HCT116 (cell line): Measurements from ENCODE around the gene NEURL1. TPM values are rescaled to one million over a fixed set of nuclear protein-coding genes. Genes with fewer than 3 reads are reported as not detected.

Experiments
- ATAC-seq: fragments of 200-7000 bp; cut with Tn5 transposase; 2 replicates; pipeline ENCODE4 v1.9.1; 2020; ENCODE audit warnings: mild to moderate bottlenecking, moderate library complexity
- BruUV-seq: library from RNA; stranded (reverse); fragments of 400-500 nt; replicated peaks from 2 replicates; lab custom pipeline; 2021; lab: Mats Ljungman, UMichigan
- CTCF ChIA-PET: fragments of 300-600 bp; sonication (Branson Sonifier 250); formaldehyde crosslinking; loops from one replicate; lab custom pipeline; 2021; ENCODE audit warnings: antibody characterized with exemption; lab: Charles Lee
- POLR2A ChIA-PET: fragments of 300-600, 350-600 bp; sonication (Branson Sonifier 250); formaldehyde crosslinking; loops from one replicate; lab custom pipeline; 2021; ENCODE audit warnings: antibody characterized with exemption; lab: Charles Lee
- RAD21 ChIA-PET, 2 experiments: fragments of 300-600 bp; sonication (Branson Sonifier 250); formaldehyde crosslinking; loops; one replicate each; lab custom pipeline; 2023; ENCODE audit warnings: low total read pairs in 2 of 2; ENCODE audit not compliant: uncharacterized antibody in 2 of 2, unreplicated experiment in 2 of 2, low non-redundant PET in 1 of 2; lab: Charles Lee
- DNase-seq: peaks from one replicate; pipeline ENCODE4 v3.0.0-alpha.2; 2010; ENCODE audit warnings: low read depth, low spot score
- H2AFZ ChIP-seq: fragments of 200-600 bp; shearing (Covaris generic), sonication (generic); 2 replicates; pipeline ENCODE4 v1.6.1; 2017; ENCODE audit warnings: low read depth, mixed run types, mixed read lengths, antibody characterized with exemption, low read length; ENCODE audit not compliant: poor library complexity, severe bottlenecking
- H3K27ac ChIP-seq: 2 replicates; pipeline ENCODE4 v1.5.1; 2012; ENCODE audit warnings: low read depth, low read length
- H3K27me3 ChIP-seq: fragments of 200-600 bp; sonication (generic); 2 replicates; pipeline ENCODE4 v1.6.1; 2016; ENCODE audit warnings: mixed run types, low read length, mixed read lengths; ENCODE audit not compliant: insufficient read depth
- H3K36me3 ChIP-seq, 2 experiments: fragments of 200-500 bp in 1 of 2; fragments of 200-600 bp in 1 of 2; sonication (Bioruptor generic) in 1 of 2; sonication (generic) in 1 of 2; 2 replicates each; pipeline versions ENCODE4 v1.5.1 to v1.6.1; 2014 to 2016; ENCODE audit warnings: low read length in 2 of 2, inconsistent platforms in 1 of 2, mixed read lengths in 1 of 2, mixed run types in 1 of 2; ENCODE audit not compliant: insufficient read depth in 2 of 2, control insufficient read depth in 1 of 2
- H3K4me1 ChIP-seq, 2 experiments: fragments of 200-600 bp in 1 of 2; sonication (generic) in 1 of 2; 2 replicates each; pipeline versions ENCODE4 v1.5.1 to v1.6.1; 2012 to 2017; ENCODE audit warnings: low read length in 2 of 2, inconsistent platforms in 1 of 2, mild to moderate bottlenecking in 1 of 2, mixed read lengths in 1 of 2, mixed run types in 1 of 2, moderate library complexity in 1 of 2; ENCODE audit not compliant: insufficient read depth in 2 of 2, control insufficient read depth in 1 of 2
- H3K4me2 ChIP-seq: fragments of 200-600 bp; sonication (generic); 2 replicates; pipeline ENCODE4 v1.6.1; 2017; ENCODE audit warnings: mixed run types, low read length, mixed read lengths
- H3K4me3 ChIP-seq, 2 experiments: fragments of 200-600 bp in 1 of 2; sonication (generic) in 1 of 2; replicated peaks in 1 of 2; 2 replicates each; pipeline ENCODE4 v1.5.1; 2011 to 2016; ENCODE audit warnings: low read length in 2 of 2, control low read depth in 1 of 2, low read depth in 1 of 2, mild to moderate bottlenecking in 1 of 2, mixed read lengths in 1 of 2, mixed run types in 1 of 2
- H3K79me2 ChIP-seq: fragments of 200-600 bp; sonication (generic); 2 replicates; pipeline ENCODE4 v1.6.1; 2017; ENCODE audit warnings: mild to moderate bottlenecking, mixed run types, low read length, moderate library complexity, mixed read lengths; ENCODE audit not compliant: insufficient read depth
- H3K9ac ChIP-seq: fragments of 200-600 bp; sonication (generic); 2 replicates; pipeline ENCODE4 v1.6.1; 2016; ENCODE audit warnings: low read length, mixed read lengths
- H3K9me2 ChIP-seq: fragments of 200-600 bp; sonication (generic), shearing (Covaris generic); 2 replicates; pipeline ENCODE4 v1.6.1; 2017; ENCODE audit warnings: mixed run types, mild to moderate bottlenecking, moderate library complexity; ENCODE audit not compliant: insufficient read depth
- H3K9me3 ChIP-seq, 2 experiments: fragments of 200-500 bp in 1 of 2; fragments of 200-600 bp in 1 of 2; sonication (Bioruptor generic) in 1 of 2; sonication (generic) in 1 of 2; 2 replicates each; pipeline ENCODE4 v1.6.1; 2014 to 2017; ENCODE audit warnings: low read length in 2 of 2, mixed read lengths in 2 of 2, inconsistent platforms in 1 of 2, low read depth in 1 of 2, mild to moderate bottlenecking in 1 of 2, mixed run types in 1 of 2, moderate library complexity in 1 of 2; ENCODE audit not compliant: control insufficient read depth in 1 of 2, insufficient read depth in 1 of 2
- H4K20me1 ChIP-seq: fragments of 200-600 bp; sonication (generic), shearing (Covaris generic); 2 replicates; pipeline ENCODE4 v1.6.1; 2017; ENCODE audit warnings: mixed run types, mild to moderate bottlenecking, moderate library complexity; ENCODE audit not compliant: insufficient read depth
- CBX3 ChIP-seq: IDR thresholded peaks from 2 replicates; pipeline ENCODE4 v1.6.1; 2012; ENCODE audit warnings: low read depth
- EGR1 ChIP-seq: IDR thresholded peaks from 2 replicates; pipeline ENCODE4 v1.6.1; 2012; ENCODE audit warnings: low read depth
- EZH2phosphoT487 ChIP-seq: fragments of 200-600 bp; IDR thresholded peaks from 2 replicates; pipeline ENCODE4 v1.6.1; 2018; ENCODE audit warnings: antibody characterized with exemption, borderline replicate concordance
- FOSL1 ChIP-seq: IDR thresholded peaks from 2 replicates; pipeline ENCODE4 v1.6.1; 2012; ENCODE audit warnings: low read depth
- POLR2A ChIP-seq: IDR thresholded peaks from 2 replicates; pipeline ENCODE4 v1.7.0; 2011; ENCODE audit warnings: borderline replicate concordance; ENCODE audit not compliant: insufficient read depth, insufficient read length; ENCODE audit errors: extremely low read depth
- POLR2AphosphoS5 ChIP-seq: IDR thresholded peaks from 2 replicates; pipeline ENCODE4 v1.6.1; 2011; ENCODE audit warnings: mild to moderate bottlenecking, low read depth, low read length, moderate library complexity
- RAD21 ChIP-seq: IDR thresholded peaks from 2 replicates; pipeline ENCODE4 v1.6.1; 2012; ENCODE audit warnings: low read depth, mild to moderate bottlenecking
- SIN3A ChIP-seq: IDR thresholded peaks from 2 replicates; pipeline ENCODE4 v1.6.1; 2012; ENCODE audit warnings: low read depth
- SP1 ChIP-seq: IDR thresholded peaks from 2 replicates; pipeline ENCODE4 v1.6.1; 2012; ENCODE audit warnings: low read depth
- SRF ChIP-seq: IDR thresholded peaks from 2 replicates; pipeline ENCODE4 v1.6.1; 2012; ENCODE audit warnings: low read depth
- YY1 ChIP-seq: IDR thresholded peaks from 2 replicates; pipeline ENCODE4 v1.6.1; 2011; ENCODE audit warnings: low read length, low read depth, moderate library complexity, mild to moderate bottlenecking; ENCODE audit not compliant: insufficient replicate concordance; ENCODE audit errors: extremely low read depth
- ZFX ChIP-seq: fragments of 450-650 bp; IDR thresholded peaks from 2 replicates; pipeline ENCODE4 v1.6.1; 2017
- ZNF274 ChIP-seq: fragments of 200-500 bp; sonication (Bioruptor generic); IDR thresholded peaks from 2 replicates; pipeline ENCODE4 v1.6.1; 2014; ENCODE audit warnings: mild to moderate bottlenecking, low read depth, low read length, inconsistent platforms
- intact Hi-C: fragments of 100-400 bp; cut with micrococcal nuclease; formaldehyde crosslinking; loops from 2 replicates; pipeline ENCODE4 v1.10.0; 2022
- total RNA-seq: library from RNA; stranded (reverse); gene quantifications from one replicate; pipeline ENCODE4 v1.2.1, GENCODE V29; 2021; ENCODE audit not compliant: unreplicated experiment
- TF ChIP-seq, protein P1 (sequence below), 3 experiments: fragments of 200-600 bp in 1 of 3; sonication (generic) in 1 of 3; IDR thresholded peaks in 2 of 3; conservative IDR thresholded peaks in 1 of 3; 2 replicates each; pipeline ENCODE4 v1.5.1; 2012 to 2017; ENCODE audit warnings: low read depth in 2 of 3, low read length in 2 of 3, antibody characterized with exemption in 1 of 3, borderline replicate concordance in 1 of 3, control low read depth in 1 of 3, mild to moderate bottlenecking in 1 of 3, mixed read lengths in 1 of 3, mixed run types in 1 of 3, moderate library complexity in 1 of 3; ENCODE audit not compliant: insufficient read depth in 1 of 3
- TF ChIP-seq, protein P2 (sequence below): IDR thresholded peaks from 2 replicates; pipeline ENCODE4 v1.6.1; 2011; ENCODE audit warnings: mild to moderate bottlenecking, low read length, moderate library complexity; ENCODE audit not compliant: insufficient replicate concordance; ENCODE audit errors: extremely low read depth
- TF ChIP-seq, protein P3 (sequence below): IDR thresholded peaks from 2 replicates; pipeline ENCODE4 v1.6.1; 2012; ENCODE audit warnings: low read depth

Gene NEURL1
- total RNA-seq, 1 experiment from 2014 or later = 1.4 TPM

DNA sequence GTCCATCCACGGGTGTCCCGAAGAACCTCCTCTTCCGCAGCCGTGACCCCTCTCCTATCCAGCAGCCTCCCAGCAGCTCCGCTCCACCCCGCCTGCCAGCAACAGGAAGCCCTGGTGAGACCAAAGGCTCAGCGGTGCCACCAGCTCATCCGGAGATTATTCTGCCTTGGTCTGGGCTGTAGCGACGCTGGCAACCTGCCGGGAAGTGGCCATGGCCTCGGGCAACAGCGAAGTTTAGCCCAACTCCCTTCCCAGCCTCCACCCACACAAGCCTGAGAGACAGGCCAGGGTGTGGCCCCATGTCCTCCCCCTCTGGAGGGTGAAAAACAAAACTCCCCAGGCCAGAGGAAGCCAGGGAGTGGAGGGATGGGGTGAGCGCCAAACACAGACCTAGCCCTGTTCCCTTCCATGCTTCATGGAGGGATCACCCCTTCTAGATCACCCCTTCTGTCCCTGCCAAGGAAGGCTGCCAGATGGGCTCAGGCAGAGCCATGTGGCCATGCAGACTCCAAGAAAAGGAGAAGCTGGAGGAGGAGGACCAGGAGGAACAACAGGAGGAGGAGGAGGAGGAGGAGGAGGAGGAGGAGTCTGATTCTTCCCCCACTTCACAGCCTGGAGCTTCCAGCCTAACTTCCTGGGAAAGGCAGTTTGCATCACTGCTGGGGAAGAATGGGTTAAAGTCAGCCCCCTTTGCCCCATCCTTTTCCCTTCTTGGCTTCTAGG lies 42.3 kb upstream of the NEURL1 start (continued):
- no peak for TF ChIP-seq RAD21
- no peak for TF ChIP-seq CBX3
- no peak for TF ChIP-seq ZFX
- TF ChIP-seq ZNF274 = no peak

DNA sequence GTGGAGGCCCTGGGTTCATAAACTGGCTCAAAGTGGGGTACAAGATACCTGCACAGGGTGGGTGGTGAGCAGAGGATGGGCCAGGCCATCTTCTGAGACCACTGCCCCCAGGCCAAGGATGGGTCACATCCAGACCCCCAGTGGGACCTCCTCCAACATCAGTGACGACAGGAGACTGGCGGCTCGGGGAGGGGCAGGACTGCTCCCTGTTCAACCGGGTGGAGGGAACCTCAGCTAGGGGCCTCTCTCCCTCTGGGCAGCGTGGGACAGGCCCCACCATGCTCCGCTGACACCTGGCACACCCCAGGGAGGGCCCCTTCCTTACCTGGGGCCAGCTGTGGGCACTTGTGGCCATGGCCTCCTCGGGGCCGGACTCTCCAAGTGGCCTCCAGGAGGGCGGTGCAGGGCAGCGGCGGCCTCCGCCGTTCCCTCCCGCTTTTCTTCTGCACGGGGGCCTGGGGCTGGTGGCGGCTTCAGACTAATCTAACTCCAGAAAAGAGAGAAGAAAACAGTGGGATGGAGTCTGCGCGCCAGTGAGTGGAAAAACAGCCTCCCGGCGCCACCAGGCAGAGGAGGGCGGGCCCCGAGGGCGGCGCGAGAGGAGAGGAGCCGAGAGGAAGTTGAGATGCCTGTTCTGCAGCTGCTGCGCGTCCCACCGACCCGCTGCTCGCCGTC lies 41.5 kb upstream of the NEURL1 start, which contains the start of gene CALHM2:
Gene CALHM2 (minus strand): TSS at position 540 of the 675 bp plus-strand sequence. CDS start 2,429 bp downstream, outside the sequence.
- Histone ChIP-seq H4K20me1 (no peaks in the 10 kb centered on the region), H3K4me3 (peak within 1 kb of the TSS; percentile 89 to 93), H3K27me3 (no peaks in the 10 kb centered on the region), H3K27ac (peak within 1 kb of the TSS; percentile 83), H3K9me2 (no peaks in the 10 kb centered on the region), H3K79me2 (peaks cover 9% of the 10 kb centered on the region; the same call in 1 of the 2 replicates), H3K36me3 (peaks cover 15 to 22% of the 10 kb centered on the region in 2 experiments), H3K4me2 (peak within 1 kb of the TSS; percentile 99), H2AFZ (peak within 1 kb of the TSS; percentile 76), H3K9ac (peak within 1 kb of the TSS; percentile 88), H3K4me1 (peaks cover 11 to 55% of the 10 kb centered on the region in 2 experiments; a peak in 3 of 4 replicates), H3K9me3 (no peaks in the 10 kb centered on the region)
- ChIA-PET CTCF (interaction anchor here (0.9 to 2.3 kb wide), 7 partner anchors 10 to 141 kb away, joined by 3 to 13 read pairs (median 4); no protein-coding TSS in a partner anchor), RAD21 (no interaction called here), POLR2A (interaction anchor here (0.9 to 1.4 kb wide), 6 partner anchors 8 to 97 kb away, joined by 3 to 5 read pairs (median 4); no protein-coding TSS in a partner anchor)
- BruUV-seq = no TSS peak
- DNase-seq (no peak), ATAC-seq (peak; percentile 65)
- intact Hi-C loops = loop anchor here (2.0 kb wide), 1 partner anchor 31 kb away; no protein-coding TSS in a partner anchor
- TF ChIP-seq SRF (no peak), SP1 (no peak), POLR2AphosphoS5 (peak; percentile 60), SIN3A (no peak), FOSL1 (no peak), YY1 (peak; percentile 6), EGR1 (no peak), POLR2A (peak; percentile 35), EZH2phosphoT487 (no peak), CBX3 (no peak)
- TF ChIP-seq, protein P1, sequence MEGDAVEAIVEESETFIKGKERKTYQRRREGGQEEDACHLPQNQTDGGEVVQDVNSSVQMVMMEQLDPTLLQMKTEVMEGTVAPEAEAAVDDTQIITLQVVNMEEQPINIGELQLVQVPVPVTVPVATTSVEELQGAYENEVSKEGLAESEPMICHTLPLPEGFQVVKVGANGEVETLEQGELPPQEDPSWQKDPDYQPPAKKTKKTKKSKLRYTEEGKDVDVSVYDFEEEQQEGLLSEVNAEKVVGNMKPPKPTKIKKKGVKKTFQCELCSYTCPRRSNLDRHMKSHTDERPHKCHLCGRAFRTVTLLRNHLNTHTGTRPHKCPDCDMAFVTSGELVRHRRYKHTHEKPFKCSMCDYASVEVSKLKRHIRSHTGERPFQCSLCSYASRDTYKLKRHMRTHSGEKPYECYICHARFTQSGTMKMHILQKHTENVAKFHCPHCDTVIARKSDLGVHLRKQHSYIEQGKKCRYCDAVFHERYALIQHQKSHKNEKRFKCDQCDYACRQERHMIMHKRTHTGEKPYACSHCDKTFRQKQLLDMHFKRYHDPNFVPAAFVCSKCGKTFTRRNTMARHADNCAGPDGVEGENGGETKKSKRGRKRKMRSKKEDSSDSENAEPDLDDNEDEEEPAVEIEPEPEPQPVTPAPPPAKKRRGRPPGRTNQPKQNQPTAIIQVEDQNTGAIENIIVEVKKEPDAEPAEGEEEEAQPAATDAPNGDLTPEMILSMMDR (IDR thresholded peaks at IDR 0.05 in 2 of 3, conservative IDR thresholded peaks at IDR 0.05 in 1 of 3; ENCODE audit: borderline replicate concordance in 1 of 3, insufficient read depth in 1 of 3, low read depth in 2 of 3, low read length in 2 of 3) = 0 out of 6 replicates have a peak, but pooled peaks of 1 of the 3 experiments have one; percentile 10
- TF ChIP-seq, protein P2, sequence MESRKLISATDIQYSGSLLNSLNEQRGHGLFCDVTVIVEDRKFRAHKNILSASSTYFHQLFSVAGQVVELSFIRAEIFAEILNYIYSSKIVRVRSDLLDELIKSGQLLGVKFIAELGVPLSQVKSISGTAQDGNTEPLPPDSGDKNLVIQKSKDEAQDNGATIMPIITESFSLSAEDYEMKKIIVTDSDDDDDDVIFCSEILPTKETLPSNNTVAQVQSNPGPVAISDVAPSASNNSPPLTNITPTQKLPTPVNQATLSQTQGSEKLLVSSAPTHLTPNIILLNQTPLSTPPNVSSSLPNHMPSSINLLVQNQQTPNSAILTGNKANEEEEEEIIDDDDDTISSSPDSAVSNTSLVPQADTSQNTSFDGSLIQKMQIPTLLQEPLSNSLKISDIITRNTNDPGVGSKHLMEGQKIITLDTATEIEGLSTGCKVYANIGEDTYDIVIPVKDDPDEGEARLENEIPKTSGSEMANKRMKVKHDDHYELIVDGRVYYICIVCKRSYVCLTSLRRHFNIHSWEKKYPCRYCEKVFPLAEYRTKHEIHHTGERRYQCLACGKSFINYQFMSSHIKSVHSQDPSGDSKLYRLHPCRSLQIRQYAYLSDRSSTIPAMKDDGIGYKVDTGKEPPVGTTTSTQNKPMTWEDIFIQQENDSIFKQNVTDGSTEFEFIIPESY = no peak
- TF ChIP-seq, protein P3, sequence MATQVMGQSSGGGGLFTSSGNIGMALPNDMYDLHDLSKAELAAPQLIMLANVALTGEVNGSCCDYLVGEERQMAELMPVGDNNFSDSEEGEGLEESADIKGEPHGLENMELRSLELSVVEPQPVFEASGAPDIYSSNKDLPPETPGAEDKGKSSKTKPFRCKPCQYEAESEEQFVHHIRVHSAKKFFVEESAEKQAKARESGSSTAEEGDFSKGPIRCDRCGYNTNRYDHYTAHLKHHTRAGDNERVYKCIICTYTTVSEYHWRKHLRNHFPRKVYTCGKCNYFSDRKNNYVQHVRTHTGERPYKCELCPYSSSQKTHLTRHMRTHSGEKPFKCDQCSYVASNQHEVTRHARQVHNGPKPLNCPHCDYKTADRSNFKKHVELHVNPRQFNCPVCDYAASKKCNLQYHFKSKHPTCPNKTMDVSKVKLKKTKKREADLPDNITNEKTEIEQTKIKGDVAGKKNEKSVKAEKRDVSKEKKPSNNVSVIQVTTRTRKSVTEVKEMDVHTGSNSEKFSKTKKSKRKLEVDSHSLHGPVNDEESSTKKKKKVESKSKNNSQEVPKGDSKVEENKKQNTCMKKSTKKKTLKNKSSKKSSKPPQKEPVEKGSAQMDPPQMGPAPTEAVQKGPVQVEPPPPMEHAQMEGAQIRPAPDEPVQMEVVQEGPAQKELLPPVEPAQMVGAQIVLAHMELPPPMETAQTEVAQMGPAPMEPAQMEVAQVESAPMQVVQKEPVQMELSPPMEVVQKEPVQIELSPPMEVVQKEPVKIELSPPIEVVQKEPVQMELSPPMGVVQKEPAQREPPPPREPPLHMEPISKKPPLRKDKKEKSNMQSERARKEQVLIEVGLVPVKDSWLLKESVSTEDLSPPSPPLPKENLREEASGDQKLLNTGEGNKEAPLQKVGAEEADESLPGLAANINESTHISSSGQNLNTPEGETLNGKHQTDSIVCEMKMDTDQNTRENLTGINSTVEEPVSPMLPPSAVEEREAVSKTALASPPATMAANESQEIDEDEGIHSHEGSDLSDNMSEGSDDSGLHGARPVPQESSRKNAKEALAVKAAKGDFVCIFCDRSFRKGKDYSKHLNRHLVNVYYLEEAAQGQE = no peak
